GM18526 (cell line): ENCODE results near the gene CHCHD3.

Source experiments
- POLR2A ChIP-seq: IDR thresholded peaks from 3 replicates; pipeline ENCODE4 v1.6.1; 2011; ENCODE audit not compliant: insufficient read length; ENCODE audit errors: extremely low read depth

CHCHD3 gene

GRCh38 chr7:132858760-132859159 lies 223.1 kb downstream of the CHCHD3 start:
- no peak for TF ChIP-seq POLR2A

GRCh38 chr7:132858251-132858650 lies 223.6 kb downstream of the CHCHD3 start:
- TF ChIP-seq POLR2A = no peak

GRCh38 chr7:132857703-132858102 lies 224.2 kb downstream of the CHCHD3 start:
- no peak for TF ChIP-seq POLR2A

- no peak for TF ChIP-seq POLR2A
These were observed 224.9 kb downstream of the CHCHD3 start for GRCh38 chr7:132857031-132857430.

- no peak for TF ChIP-seq POLR2A
These were observed 225.5 kb downstream of the CHCHD3 start for GRCh38 chr7:132856416-132856815.

- no peak for TF ChIP-seq POLR2A
These were observed 226.0 kb downstream of the CHCHD3 start for GRCh38 chr7:132855901-132856300.

GRCh38 chr7:132854238-132854637 lies 227.7 kb downstream of the CHCHD3 start:
- no peak for TF ChIP-seq POLR2A

GRCh38 chr7:132847376-132847775 lies 234.5 kb downstream of the CHCHD3 start:
- no peak for TF ChIP-seq POLR2A

GRCh38 chr7:132846086-132846485 lies 235.8 kb downstream of the CHCHD3 start:
- TF ChIP-seq POLR2A = no peak

GRCh38 chr7:132842478-132842877 lies 239.4 kb downstream of the CHCHD3 start:
- TF ChIP-seq POLR2A = no peak

GRCh38 chr7:132840199-132840598 lies 241.7 kb downstream of the CHCHD3 start:
- no peak for TF ChIP-seq POLR2A

GRCh38 chr7:132838313-132838712 lies 243.6 kb downstream of the CHCHD3 start:
- TF ChIP-seq POLR2A = no peak

- no peak for TF ChIP-seq POLR2A
These were observed 244.4 kb downstream of the CHCHD3 start for GRCh38 chr7:132837529-132837928.

GRCh38 chr7:132836746-132837145 lies 245.1 kb downstream of the CHCHD3 start:
- TF ChIP-seq POLR2A = no peak

GRCh38 chr7:132830941-132831340 lies 250.9 kb downstream of the CHCHD3 start:
- no peak for TF ChIP-seq POLR2A

GRCh38 chr7:132828502-132828901 lies 253.4 kb downstream of the CHCHD3 start:
- no peak for TF ChIP-seq POLR2A

- TF ChIP-seq POLR2A = no peak
These were observed 255.7 kb downstream of the CHCHD3 start for GRCh38 chr7:132825932-132826835.
